GM19468 (cell line): ENCODE measurements around the gene TMEM213.

Source experiments
- ATAC-seq: cut with Tn5 transposase; IDR thresholded peaks from one replicate; pipeline ENCODE4 v1.9.1; 2021; ENCODE audit warnings: mild to moderate bottlenecking, moderate library complexity, moderate number of reproducible peaks; ENCODE audit not compliant: unreplicated experiment; ENCODE audit errors: extremely low read depth

Gene TMEM213

DNA sequence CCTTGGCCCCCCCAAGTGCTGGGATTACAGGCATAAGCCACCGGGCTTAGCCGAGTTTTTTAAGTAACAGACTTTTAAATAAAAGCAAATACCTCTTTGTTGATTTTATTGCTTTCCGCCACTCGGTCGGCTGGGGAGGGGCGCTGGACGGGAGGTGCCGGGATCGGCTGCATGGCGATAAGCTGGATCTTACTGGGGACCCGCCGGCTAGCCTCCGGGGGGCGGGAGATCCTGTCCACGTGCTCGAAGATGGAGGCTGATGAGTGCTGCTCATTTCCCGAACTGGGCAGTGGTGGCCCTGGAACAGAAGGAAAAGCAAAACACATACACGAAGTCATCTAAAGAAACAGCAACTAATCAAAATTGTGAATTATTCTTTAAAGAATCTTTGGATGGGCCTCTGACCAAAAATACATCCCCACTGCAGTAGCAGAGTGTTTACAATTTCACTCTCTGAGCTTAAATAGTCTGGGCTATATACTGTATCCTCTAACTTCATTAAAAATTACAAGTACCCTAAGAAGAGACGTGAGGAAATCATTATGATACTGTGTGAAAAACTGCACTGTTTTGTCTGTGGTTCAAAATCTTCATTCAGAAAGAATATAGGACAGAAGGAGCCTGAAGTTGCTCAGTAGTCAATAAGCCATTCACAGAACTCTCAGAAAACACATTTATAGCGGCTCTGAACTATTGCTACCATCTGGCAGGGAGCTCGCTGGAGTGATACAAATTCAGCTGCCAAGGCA lies 73.4 kb downstream of the TMEM213 start:
- no peak for ATAC-seq

DNA sequence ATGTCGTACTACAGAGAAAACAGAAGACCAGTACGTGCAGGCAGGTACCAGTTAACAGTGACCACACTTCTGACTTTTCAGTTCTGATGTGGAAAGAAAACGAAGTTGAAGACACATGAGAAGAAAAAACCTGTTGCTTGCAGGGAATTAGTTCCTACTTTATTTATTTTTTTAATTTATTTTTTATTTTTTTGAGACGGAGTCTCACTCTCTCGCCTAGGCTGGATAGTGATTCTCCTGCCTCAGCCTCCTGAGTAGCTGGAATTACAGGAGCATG lies 74.0 kb downstream of the TMEM213 start:
- ATAC-seq, result no peak

DNA sequence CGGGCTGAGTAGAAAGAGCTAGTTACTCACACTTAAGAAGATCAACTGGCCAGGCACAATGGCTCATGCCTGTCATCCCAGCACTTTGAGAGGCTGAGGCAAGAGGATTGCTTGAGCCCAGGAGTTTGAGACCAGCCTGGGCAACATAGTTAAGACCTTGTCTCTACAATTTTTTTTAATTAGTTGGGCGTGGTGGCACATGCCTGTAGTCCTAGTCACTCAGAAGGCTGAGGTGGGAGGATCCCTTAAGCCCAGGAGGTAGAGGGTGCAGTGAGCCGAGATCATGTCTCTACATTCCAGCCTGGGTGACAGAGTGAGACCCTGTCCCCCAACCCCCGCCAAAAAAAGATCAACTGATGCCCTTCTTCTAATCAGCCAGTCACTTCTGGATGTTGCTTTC lies 74.8 kb downstream of the TMEM213 start:
- no peak for ATAC-seq

DNA sequence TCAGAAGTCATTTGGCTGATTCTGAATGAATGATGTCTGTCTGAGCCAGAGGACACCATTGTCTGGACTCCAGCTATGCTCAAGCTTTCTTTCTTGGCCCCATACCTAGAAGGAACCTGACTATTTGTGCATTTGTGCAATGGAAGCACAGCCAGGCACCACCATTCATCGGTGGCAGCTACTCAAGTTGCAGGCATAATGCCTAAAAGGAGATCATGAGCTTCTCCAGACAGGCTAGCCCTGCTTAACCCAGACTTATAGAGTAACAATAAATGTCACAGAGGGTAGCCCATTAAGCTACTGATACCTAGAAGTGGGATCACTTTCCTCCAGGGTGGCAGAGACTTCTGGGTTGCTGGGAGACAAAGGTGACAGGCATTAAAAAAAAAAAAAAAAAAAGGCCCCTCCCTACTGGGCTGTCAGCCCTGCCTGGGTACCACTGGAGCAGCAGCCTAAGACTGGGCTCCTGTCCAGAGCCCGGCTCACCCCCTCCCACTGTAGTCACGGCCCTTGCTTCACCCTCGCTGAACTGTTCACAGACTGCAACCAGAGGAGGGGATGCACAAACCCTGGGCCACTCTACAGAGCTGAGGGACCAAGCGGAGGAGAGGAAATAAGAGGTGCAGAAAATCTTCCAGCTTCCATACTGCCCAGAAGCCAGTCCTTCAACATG lies 75.6 kb downstream of the TMEM213 start:
- no peak for ATAC-seq

GRCh38 chr7:138875794-138876193 lies 78.0 kb downstream of the TMEM213 start:
- ATAC-seq, result no peak

- no peak for ATAC-seq
Observed at GRCh38 chr7:138876326-138876725, 78.5 kb downstream of the TMEM213 start.

DNA sequence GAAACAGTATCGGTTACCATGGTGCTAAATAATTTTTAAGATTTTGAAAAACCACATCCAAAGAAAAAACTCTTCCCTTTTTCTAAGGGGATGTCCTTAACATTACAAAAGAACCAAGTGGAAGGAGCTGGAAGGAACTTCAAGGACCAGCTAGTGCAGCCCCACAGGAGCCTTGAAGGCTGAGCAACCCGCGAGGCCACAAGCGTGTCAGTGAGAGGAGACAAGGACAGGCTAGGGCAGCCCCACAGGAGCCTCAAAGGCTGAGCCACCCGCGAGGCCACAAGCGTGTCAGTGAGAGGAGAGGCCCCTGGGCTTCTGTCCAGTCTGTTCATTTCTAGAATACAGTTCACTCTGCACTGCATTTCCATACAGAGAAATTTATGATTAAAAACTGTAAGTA lies 80.3 kb downstream of the TMEM213 start:
- ATAC-seq, result no peak

DNA sequence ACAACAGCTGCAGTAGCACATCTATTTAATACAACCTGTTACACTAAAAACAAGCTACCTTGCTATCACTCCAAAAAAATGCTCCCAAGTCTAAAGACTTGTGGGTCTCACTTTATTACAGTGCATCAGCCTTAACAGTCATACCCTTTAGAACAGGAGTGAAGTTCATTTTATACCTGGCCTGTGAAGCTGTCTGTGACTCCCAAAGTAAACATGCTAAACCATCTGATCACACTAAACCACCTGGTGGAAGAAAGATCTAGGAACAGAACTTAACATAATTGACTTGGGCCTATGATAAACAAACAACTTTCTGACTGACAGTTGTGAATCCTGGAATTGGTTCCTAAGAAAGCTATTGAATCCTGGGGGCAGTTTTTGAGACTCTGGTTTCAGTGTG lies 81.1 kb downstream of the TMEM213 start:
- ATAC-seq, result no peak

GRCh38 chr7:138879356-138879755 lies 81.6 kb downstream of the TMEM213 start:
- ATAC-seq, result no peak

- no peak for ATAC-seq
Observed at GRCh38 chr7:138880881-138881578, 83.2 kb downstream of the TMEM213 start.

DNA sequence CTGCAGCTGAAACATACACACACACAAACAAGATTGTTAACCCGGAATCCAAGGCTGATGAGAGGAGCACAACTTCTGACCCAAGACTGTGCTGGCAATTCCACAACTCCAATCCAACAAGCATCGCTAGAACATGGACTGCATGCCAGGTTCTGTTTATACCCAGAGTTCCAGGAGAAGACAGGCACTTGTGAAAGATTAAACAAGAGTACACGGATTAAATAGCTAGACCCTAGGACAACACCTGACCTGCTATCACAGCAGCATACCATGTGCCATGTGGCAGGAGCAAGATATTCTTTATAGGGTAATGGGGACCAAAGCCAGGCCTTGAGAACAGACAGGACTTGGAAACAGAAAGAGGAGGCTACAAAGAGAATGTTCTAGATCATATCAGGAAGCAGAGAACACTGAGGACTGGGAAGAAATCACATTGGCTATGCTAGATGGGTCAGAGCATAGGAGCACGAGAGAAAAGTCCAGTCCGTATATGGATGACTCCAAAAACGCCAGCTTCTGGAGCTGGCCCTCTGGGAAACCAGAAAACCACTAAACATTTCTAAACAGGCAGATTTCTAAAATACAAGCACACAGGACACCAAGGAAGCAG lies 83.9 kb downstream of the TMEM213 start:
- ATAC-seq, result no peak

GRCh38 chr7:138882249-138882648 lies 84.5 kb downstream of the TMEM213 start:
- ATAC-seq, result no peak

DNA sequence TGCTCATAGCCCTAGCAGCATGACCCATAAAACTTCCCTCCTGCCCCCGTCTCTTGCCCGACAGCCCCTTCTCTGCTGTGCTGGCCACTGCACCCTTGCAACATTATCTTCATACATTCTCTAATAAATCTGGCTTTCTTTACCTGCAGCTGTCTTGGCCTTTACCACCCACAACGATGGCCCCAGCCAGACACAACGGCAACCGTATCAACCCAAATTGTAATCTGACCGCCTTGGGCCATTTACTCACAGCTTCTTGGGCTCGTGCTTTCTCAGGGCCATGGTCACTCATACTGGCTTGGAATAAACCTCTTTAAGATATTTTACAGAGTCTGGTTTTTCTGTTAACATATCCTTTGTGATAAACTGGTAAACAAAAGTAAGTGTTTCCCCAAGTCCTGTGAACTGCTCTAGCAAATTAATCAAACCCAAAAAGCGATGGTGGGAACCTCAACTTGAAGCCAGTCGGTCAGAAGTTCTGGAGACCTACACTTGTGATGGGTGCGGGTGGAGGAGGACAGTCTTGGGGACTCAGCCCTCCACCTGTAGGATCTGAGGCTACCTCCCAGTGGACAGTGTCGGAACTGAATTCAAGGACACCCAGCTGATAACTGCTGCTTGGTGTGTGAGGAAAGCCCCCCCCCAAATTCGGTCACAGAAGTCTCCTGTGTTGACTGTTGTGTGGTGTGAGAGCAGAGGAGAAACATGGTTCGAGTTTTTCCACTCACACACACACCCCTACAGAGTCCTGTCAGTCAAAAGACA lies 87.8 kb downstream of the TMEM213 start:
- ATAC-seq, result no peak

DNA sequence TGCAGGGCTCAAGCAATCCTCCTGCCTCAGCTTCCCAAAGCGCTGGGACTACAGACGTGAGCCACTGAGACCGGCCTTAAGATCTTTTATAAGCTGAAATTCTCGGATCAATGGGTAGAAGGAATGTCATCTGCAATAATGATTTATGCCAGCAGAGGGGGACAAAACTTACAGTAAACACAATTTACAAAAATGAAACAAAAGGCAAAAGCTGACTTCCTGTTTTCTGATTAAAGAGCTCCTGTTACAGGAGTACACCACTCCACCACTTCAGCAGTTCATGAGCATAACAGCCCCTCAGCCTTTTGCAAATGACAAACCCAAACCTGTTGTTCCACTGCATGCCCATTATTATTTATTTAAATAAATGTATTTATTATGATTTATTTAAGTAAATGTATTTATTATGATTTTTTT lies 88.7 kb downstream of the TMEM213 start:
- peak; percentile 62 for ATAC-seq

DNA sequence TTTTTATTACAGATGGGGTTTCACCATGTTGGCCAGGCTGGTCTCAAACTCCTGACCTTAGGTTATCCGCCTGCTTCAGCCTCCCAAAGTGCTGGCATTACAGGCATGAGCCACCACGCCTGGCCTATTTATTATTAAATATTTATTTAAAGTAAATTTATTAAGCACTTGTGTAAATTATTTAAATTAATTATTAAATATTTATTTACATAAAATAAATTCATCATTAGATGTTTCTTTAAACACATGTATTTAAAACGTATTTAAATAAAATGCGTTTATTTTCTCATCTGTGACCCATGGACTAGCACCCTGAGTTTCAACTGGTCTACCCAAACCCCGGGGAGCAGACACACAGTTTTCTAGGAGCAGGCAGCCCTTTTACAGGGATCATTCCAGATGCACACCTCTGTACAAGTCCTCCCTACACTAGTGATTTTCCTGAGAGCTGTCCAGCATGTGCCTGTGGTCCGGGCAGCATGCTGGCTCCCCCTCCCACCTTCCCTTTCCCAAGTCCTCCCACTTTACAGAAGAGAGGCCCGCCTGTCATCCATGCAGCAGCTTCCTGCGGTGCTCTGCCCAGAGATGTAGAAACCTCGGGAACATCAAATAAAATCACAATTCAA lies 89.4 kb downstream of the TMEM213 start:
- ATAC-seq, result no peak
